ENCODE measurements around the gene NUDT13. TPM values are rescaled to one million over a fixed set of nuclear protein-coding genes. Genes with fewer than 3 reads are reported as not detected.

The NUDT13 gene
- total RNA-seq, 1 experiment from 2014 or later = 2.9 TPM

DNA sequence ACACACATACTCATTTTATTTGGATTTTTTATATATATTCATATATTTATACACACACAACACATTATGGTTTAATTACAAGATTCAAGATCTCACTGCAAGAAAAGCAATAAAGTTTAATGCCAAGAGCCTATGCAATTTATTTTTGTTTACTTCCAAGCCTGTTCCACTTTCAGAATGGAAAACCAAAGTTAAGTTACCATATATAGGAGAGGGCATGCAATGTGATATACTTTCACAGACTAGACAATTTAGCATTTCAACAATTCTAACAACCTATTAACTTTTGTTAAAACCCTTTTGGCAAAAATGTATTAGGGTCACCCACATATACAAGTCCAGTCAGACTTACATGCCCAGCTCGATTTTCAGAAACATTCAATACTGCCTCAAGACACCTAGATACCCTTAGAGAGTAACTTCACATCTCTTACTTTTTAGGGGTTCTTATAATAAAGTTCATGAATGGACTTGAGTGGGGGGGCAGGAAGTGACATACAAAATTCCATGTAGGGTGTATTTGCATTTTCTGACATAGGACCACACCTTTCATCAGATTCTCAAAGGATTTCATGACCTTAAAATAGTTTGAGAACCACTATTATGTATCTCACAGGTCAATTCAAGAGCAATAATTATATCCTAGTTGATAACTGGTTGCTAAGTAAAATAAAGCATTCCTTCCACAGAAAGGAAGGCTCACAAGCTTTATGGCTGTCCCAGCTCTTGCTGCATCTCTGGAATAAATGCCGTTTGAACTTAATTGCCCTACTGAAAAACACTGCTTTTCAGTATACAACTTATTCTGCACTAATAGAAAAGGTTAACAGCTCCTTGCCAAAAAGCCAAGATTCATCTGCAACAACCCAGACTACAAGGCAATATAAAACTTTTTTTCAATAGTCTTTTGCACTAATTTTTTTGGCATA, 16.1 kb upstream of the NUDT13 start (continued):
- TF ChIP-seq, protein P1, sequence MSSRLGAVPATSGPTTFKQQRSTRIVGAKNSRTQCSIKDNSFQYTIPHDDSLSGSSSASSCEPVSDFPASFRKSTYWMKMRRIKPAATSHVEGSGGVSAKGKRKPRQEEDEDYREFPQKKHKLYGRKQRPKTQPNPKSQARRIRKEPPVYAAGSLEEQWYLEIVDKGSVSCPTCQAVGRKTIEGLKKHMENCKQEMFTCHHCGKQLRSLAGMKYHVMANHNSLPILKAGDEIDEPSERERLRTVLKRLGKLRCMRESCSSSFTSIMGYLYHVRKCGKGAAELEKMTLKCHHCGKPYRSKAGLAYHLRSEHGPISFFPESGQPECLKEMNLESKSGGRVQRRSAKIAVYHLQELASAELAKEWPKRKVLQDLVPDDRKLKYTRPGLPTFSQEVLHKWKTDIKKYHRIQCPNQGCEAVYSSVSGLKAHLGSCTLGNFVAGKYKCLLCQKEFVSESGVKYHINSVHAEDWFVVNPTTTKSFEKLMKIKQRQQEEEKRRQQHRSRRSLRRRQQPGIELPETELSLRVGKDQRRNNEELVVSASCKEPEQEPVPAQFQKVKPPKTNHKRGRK (CRISPR knock-in tag; IDR thresholded peaks at IDR 0.05; ENCODE audit: borderline replicate concordance) = no peak
- TF ChIP-seq PRRX2 (CRISPR knock-in tag; IDR thresholded peaks at IDR 0.05) (no peak), TCF7 (CRISPR knock-in tag; IDR thresholded peaks at IDR 0.05; ENCODE audit: low read depth) (no peak), KAT7 (CRISPR knock-in tag; IDR thresholded peaks at IDR 0.05; ENCODE audit: borderline replicate concordance) (no peak), CREM (CRISPR knock-in tag; IDR thresholded peaks at IDR 0.05) (no peak), JUN (CRISPR knock-in tag; IDR thresholded peaks at IDR 0.05) (no peak), MXD4 (CRISPR knock-in tag; IDR thresholded peaks at IDR 0.05; ENCODE audit: borderline replicate concordance) (no peak), GABPB1 (CRISPR knock-in tag; IDR thresholded peaks at IDR 0.05) (no peak), ZNF317 (CRISPR knock-in tag; IDR thresholded peaks at IDR 0.05; ENCODE audit: borderline replicate concordance, low read depth) (no peak), FOXK1 (CRISPR knock-in tag; IDR thresholded peaks at IDR 0.05) (no peak), ZBTB21 (CRISPR knock-in tag; IDR thresholded peaks at IDR 0.05; ENCODE audit: borderline replicate concordance) (no peak)
- TF ChIP-seq, protein P2, sequence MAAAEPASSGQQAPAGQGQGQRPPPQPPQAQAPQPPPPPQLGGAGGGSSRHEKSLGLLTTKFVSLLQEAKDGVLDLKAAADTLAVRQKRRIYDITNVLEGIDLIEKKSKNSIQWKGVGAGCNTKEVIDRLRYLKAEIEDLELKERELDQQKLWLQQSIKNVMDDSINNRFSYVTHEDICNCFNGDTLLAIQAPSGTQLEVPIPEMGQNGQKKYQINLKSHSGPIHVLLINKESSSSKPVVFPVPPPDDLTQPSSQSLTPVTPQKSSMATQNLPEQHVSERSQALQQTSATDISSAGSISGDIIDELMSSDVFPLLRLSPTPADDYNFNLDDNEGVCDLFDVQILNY (CRISPR knock-in tag; IDR thresholded peaks at IDR 0.05) = no peak
- TF ChIP-seq, protein P3, sequence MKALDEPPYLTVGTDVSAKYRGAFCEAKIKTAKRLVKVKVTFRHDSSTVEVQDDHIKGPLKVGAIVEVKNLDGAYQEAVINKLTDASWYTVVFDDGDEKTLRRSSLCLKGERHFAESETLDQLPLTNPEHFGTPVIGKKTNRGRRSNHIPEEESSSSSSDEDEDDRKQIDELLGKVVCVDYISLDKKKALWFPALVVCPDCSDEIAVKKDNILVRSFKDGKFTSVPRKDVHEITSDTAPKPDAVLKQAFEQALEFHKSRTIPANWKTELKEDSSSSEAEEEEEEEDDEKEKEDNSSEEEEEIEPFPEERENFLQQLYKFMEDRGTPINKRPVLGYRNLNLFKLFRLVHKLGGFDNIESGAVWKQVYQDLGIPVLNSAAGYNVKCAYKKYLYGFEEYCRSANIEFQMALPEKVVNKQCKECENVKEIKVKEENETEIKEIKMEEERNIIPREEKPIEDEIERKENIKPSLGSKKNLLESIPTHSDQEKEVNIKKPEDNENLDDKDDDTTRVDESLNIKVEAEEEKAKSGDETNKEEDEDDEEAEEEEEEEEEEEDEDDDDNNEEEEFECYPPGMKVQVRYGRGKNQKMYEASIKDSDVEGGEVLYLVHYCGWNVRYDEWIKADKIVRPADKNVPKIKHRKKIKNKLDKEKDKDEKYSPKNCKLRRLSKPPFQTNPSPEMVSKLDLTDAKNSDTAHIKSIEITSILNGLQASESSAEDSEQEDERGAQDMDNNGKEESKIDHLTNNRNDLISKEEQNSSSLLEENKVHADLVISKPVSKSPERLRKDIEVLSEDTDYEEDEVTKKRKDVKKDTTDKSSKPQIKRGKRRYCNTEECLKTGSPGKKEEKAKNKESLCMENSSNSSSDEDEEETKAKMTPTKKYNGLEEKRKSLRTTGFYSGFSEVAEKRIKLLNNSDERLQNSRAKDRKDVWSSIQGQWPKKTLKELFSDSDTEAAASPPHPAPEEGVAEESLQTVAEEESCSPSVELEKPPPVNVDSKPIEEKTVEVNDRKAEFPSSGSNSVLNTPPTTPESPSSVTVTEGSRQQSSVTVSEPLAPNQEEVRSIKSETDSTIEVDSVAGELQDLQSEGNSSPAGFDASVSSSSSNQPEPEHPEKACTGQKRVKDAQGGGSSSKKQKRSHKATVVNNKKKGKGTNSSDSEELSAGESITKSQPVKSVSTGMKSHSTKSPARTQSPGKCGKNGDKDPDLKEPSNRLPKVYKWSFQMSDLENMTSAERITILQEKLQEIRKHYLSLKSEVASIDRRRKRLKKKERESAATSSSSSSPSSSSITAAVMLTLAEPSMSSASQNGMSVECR (CRISPR knock-in tag; IDR thresholded peaks at IDR 0.05; ENCODE audit: borderline replicate concordance) = no peak
- TF ChIP-seq, protein P4, sequence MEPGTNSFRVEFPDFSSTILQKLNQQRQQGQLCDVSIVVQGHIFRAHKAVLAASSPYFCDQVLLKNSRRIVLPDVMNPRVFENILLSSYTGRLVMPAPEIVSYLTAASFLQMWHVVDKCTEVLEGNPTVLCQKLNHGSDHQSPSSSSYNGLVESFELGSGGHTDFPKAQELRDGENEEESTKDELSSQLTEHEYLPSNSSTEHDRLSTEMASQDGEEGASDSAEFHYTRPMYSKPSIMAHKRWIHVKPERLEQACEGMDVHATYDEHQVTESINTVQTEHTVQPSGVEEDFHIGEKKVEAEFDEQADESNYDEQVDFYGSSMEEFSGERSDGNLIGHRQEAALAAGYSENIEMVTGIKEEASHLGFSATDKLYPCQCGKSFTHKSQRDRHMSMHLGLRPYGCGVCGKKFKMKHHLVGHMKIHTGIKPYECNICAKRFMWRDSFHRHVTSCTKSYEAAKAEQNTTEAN (CRISPR knock-in tag; IDR thresholded peaks at IDR 0.05) = no peak

DNA sequence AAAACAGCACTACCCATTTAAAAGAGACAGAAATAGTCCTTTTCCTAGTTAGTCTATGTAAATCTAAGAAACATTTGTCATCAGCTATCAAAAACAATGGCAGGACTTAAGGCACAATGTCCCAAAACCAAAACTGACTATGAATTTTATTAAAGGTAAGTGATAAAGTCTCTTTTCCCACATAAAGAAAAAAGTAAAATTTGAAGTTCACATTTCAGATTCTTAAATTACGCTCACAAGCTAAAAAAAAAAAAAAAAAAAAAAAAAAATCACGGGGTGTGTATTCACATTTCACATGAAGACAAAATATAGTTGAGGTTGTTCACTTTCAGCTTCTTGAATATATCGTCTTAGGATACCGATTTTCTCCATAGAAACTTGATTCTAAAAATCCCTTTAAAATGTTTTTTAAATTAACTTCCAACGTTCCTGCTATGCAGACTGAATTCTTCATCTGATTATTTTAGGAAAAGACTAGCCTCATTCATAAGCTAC, 15.2 kb upstream of the NUDT13 start:
- Mint-ChIP-seq H3K36me3 (no peaks in the 10 kb centered on the region), H3K4me3 (peak overlapping the region; percentile 88), H3K9me3 (no peaks in the 10 kb centered on the region), H3K27me3 (ENCODE audit: low read depth) (no peaks in the 10 kb centered on the region), H3K27ac (no peak overlapping the region), H3K4me1 (peaks cover 18% of the 10 kb centered on the region)
- ATAC-seq (no peak), DNase-seq (ENCODE audit: low spot score) (no peak)
- CTCF ChIA-PET = interaction anchor here (0.6 to 2.6 kb wide), 5 partner anchors 13 to 392 kb away, joined by 3 to 19 read pairs (median 3); partner anchors contain the start of gene NUDT13
- POLR2A ChIA-PET = interaction anchor here (0.7 to 1.3 kb wide), 2 partner anchors 74 to 1804 kb away, joined by 3 to 5 read pairs; no protein-coding TSS in a partner anchor
- TF ChIP-seq, protein P5, sequence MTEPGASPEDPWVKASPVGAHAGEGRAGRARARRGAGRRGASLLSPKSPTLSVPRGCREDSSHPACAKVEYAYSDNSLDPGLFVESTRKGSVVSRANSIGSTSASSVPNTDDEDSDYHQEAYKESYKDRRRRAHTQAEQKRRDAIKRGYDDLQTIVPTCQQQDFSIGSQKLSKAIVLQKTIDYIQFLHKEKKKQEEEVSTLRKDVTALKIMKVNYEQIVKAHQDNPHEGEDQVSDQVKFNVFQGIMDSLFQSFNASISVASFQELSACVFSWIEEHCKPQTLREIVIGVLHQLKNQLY (CRISPR knock-in tag; IDR thresholded peaks at IDR 0.05) = no peak
- TF ChIP-seq, protein P6, sequence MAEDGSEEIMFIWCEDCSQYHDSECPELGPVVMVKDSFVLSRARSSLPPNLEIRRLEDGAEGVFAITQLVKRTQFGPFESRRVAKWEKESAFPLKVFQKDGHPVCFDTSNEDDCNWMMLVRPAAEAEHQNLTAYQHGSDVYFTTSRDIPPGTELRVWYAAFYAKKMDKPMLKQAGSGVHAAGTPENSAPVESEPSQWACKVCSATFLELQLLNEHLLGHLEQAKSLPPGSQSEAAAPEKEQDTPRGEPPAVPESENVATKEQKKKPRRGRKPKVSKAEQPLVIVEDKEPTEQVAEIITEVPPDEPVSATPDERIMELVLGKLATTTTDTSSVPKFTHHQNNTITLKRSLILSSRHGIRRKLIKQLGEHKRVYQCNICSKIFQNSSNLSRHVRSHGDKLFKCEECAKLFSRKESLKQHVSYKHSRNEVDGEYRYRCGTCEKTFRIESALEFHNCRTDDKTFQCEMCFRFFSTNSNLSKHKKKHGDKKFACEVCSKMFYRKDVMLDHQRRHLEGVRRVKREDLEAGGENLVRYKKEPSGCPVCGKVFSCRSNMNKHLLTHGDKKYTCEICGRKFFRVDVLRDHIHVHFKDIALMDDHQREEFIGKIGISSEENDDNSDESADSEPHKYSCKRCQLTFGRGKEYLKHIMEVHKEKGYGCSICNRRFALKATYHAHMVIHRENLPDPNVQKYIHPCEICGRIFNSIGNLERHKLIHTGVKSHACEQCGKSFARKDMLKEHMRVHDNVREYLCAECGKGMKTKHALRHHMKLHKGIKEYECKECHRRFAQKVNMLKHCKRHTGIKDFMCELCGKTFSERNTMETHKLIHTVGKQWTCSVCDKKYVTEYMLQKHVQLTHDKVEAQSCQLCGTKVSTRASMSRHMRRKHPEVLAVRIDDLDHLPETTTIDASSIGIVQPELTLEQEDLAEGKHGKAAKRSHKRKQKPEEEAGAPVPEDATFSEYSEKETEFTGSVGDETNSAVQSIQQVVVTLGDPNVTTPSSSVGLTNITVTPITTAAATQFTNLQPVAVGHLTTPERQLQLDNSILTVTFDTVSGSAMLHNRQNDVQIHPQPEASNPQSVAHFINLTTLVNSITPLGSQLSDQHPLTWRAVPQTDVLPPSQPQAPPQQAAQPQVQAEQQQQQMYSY (CRISPR knock-in tag; IDR thresholded peaks at IDR 0.05) = no peak
- TF ChIP-seq ETV6 (CRISPR knock-in tag; IDR thresholded peaks at IDR 0.05) = no peak
- TF ChIP-seq, protein P7, sequence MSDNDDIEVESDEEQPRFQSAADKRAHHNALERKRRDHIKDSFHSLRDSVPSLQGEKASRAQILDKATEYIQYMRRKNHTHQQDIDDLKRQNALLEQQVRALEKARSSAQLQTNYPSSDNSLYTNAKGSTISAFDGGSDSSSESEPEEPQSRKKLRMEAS (CRISPR knock-in tag; IDR thresholded peaks at IDR 0.05) = no peak
- TF ChIP-seq, protein P8, sequence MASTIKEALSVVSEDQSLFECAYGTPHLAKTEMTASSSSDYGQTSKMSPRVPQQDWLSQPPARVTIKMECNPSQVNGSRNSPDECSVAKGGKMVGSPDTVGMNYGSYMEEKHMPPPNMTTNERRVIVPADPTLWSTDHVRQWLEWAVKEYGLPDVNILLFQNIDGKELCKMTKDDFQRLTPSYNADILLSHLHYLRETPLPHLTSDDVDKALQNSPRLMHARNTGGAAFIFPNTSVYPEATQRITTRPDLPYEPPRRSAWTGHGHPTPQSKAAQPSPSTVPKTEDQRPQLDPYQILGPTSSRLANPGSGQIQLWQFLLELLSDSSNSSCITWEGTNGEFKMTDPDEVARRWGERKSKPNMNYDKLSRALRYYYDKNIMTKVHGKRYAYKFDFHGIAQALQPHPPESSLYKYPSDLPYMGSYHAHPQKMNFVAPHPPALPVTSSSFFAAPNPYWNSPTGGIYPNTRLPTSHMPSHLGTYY (CRISPR knock-in tag; IDR thresholded peaks at IDR 0.05) = no peak
